Activated T-cell treated with anti-CD3 and anti-CD28 coated beads for 24 hours (primary cell): Measurements from ENCODE around the gene ZNF101.

Source experiments
- DNase-seq: peaks from one replicate; pipeline ENCODE4 v3.0.0-alpha.2; 2020; ENCODE audit warnings: low read depth

ZNF101 gene

GRCh38 chr19:19642506-19643157 lies 26.0 kb upstream of the ZNF101 start:
- DNase-seq, result peak; percentile 38

- DNase-seq, result peak; percentile 77
Measured at GRCh38 chr19:19643158-19644053, 25.2 kb upstream of the ZNF101 start, which contains the start of gene GMIP. Gene GMIP, minus strand, starts transcription at chr19:19643657. Its CDS starts 128 bp downstream, at chr19:19643529.

GRCh38 chr19:19644054-19644388 lies 24.6 kb upstream of the ZNF101 start:
- no peak for DNase-seq

DNA sequence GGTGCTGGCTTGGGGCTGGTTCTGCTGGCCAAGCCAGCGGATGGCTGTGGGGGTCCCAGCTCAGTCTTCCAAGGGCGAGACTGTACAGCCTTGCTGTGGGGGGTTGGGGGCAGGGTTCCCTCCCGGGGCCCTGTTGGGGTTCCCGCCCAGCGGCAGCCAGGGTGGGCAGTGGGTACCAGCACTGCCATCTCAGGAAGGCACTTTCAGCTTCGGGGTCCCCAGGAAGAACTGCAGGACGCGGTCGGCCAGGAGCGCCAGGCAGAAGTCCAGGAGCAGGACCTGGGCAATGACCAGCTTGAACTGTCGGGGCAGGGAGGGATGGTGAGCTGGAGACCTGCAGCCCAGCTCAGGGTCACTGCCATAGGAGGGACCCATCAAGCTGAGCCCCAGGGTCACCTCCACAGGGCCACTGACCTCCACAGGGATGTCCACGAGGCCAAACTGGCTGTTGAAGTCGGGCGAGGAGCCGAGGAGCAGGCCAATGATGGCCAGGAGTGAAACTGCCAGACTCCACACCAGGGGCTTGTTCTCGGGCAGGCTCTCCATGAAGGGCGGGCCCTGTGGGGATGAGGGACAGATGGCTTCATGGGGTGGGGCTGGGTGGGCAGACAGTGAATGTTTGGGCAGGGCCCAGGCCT lies 23.3 kb upstream of the ZNF101 start:
- no peak for DNase-seq

DNA sequence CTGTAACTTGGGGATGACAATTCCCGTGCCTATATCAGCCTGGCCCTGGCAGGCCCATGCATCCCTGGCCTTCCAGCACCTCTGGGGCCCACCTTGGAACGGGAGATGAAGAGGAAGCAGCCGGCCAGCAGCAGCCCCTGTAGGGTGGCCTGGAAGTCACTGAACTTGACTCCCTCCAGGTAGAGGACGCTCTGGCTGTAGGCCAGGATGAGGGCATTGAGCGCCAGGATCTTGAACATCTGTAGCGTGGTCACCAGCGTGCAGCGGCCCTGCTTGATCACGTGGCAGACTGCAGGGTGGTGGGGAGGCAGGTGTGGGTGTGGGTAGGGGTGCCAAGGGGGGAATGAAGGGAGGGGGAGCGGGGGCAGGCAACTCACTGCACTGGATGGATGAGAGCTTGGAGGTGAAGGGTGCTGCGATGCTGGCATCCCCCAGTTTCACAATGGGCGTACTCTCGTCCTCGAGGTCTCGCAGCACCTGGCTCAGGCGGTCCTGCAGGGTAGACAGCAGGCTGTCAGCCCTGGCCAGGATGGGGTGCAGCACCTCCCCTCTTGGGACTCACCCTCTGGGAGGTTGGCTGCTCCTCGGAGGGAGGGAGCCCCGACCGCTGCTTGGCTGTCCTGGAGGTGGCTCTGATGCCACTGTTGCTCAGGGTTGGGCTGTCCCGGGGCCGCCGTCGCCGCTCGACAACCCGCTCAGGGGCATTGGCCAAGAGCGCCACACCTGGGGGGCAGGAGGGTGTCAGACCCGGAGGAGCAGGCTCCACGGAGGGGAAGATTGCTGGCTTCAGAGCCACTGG lies 21.4 kb upstream of the ZNF101 start:
- no peak for DNase-seq

- no peak for DNase-seq
Measured at GRCh38 chr19:19649155-19649554, 19.5 kb upstream of the ZNF101 start.

DNA sequence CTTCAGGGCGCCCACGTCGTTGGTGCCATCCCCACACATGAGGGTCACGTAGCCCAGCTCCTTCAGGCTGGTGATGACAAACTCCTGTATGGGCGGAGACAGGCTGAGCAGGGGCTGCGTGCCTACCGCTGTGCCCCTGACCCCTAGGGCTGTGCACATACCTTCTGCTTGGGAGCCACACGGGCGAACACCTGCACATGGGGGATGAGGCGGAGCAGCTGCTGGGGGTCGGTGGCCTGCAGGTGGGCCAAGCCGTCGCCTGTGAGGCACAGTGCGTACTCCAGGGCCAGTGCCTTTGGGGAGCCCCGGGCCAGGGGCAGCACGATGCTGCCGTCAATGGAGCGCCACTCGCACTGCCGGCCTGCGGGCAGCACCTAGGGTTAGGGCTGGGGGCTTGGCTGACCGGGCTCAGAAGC lies 19.1 kb upstream of the ZNF101 start:
- DNase-seq, result no peak

DNA sequence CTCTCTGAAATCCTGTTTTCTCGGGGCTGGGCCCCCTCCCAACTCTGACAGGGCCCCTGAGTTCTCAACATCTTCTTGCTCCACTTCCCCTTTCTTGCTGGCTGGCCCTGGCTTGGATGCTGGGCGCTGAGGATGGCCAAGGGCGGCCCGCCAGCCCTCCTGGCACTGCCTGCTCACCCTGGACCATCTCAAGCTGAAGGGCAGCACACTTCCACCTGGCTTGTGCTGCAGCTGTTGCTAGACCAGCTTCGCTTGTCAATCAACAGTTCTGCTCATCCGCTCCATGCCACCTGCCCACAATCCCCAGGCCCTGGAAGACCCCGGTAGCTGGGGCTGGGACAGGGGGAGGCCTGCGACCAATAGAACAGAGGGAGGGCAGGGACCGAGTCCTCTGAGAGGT lies 18.3 kb upstream of the ZNF101 start:
- DNase-seq, result no peak

DNA sequence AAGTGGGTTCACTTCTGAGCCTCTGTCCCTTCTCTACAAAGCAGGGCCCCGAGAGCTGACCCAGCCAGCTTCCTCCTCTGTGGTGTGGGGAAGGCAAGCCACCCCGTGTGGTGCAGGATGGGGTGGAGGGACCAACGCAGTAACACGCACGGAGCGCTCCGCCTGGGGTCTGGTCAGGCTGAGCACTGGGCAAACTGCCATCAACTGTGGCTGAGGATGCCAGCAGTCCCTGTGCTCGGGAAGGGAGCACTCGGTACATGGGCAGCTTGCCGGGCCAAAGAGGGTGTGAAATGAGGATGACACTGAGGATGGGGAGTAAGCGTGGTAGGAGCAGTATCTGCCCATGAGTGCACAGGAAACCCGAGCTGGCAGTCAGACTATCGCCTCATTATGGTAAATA lies 17.6 kb upstream of the ZNF101 start:
- no peak for DNase-seq

DNA sequence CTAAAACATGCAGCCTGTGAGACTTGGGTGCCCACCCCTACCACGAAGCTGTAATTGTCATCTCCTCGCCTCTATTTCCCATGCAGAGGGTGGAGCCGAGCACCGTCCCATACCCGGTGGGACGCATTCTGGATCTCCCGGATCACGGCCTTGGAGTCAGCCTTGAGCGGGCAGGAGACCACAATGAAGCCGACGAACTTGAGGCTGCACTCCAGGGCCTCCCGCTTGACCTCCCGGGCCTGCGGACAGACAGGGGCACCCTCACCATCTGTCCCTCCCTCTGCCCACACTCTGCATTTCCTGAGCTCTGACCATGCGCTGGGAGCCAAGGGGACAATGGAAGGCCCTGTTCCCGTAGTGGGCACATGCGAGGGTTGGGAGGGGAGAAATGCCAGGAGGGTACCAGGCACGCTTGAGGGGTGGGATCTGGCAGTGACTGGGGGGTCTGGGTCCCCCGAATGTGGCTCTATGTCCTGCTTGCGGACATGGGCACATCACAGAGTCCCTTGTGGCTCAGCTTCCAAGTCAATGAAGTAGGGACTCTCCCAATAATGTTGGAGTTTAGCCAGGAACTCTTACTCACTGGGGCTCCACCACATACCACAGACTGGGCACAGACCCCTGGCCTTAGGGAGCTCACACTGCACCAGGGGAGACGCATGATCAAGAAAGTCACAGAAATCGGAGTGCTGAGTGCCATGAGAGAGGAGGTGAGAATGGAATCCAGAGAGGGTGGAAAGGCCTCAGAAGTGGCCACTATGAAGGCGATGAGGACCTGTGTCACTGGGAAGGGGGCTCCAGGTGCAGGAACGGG lies 15.9 kb upstream of the ZNF101 start:
- DNase-seq, result no peak

- DNase-seq, result no peak
Measured at GRCh38 chr19:19653597-19654147, 15.0 kb upstream of the ZNF101 start.

DNA sequence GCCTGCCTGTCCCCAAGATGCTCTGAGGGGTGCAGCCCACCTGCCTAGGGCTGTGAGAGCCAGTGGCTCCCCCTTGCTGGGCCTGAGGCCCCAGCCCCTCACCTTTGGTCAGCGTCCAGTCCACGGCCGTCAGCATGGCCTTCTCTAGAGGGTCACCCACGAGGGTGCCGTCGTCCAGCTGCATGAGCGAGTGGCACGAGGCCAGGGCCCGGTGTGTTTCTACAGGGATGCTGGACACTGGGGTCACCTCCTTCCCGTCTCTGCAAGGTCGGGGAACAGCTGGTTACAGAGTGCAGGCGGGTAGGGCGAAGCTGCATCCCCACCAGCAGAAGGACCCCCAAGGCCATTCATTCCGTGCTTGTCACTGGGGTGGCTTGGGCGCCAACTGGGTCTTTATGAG lies 14.2 kb upstream of the ZNF101 start:
- DNase-seq, result no peak

GRCh38 chr19:19655051-19655594 lies 13.5 kb upstream of the ZNF101 start:
- no peak for DNase-seq

DNA sequence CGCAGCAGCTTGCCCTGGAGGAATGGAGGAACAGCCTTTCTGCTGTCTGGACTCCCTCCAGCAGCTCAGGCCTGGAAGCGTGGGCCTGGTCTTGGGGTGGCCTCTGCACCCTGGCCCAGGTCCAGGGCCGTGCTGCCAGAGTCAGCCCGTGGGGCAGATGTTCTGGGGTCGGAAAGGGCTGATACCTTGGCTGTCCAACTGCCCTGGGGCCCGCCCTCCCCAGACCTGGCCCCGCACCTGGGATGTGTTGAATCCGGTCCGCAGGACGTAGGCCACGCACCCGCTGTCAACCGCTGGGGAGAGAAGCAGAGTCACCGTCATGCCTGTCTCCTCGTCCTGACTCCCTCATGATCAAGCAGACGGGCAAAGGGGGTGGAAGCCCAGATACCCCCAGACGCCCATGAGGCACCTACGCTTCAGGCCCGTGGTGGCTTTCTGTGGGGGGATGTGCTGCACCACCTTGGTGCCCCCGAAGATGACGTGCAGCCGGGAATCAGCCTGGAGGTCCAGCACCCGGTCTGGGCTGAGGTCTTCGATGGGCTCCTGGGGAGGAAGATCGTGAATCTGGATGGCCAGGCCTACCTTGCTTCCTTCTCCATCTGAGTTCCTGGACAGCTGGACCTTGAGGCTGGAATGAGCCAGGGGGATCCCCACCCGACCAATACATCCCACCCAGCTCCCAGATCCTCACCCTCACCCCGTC lies 12.8 kb upstream of the ZNF101 start:
- DNase-seq, result no peak

DNA sequence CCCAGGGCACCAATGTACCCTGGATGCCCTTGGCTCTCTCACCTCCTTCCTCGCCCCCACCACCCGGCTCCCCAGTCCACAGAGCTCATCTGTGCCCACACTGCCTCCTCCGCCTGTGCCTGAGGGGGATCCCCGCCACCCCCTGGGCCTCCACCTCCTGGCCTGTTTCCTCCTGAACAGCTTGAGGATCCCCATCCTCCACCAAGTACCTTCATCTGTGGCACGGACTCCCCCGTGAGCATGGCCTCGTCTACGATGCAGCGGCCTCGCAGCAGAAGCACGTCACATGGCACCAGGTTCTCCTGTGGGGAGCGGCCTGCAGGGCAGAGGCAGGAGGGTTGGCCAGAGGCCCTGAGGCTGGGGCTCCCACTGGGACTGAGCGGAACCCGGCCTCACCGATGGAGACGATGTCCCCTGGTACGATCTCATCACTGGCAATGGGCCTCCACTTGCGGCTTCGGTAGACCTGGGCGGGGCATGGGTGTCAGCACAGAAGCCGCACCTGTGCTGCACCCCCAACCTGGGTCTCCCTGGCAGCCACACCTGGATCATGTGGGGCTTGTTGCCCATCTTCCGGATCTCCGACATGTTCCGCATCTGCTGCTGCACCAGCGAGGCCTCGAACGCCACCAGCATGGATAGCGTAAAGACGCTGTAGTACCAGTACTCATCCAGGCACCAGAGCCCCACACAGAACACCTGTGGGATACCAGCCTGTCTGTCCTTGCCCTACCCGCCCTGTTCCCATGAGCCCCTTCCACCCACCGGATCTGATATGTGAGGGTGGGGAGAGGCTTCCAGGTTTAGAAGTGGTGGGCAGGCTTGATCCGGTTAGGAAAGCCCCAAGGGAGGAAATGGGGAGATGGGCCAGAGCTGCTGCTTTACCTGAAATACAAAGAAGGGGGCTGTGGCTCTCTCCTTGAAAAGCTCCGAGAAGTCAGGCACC lies 11.9 kb upstream of the ZNF101 start:
- no peak for DNase-seq

DNA sequence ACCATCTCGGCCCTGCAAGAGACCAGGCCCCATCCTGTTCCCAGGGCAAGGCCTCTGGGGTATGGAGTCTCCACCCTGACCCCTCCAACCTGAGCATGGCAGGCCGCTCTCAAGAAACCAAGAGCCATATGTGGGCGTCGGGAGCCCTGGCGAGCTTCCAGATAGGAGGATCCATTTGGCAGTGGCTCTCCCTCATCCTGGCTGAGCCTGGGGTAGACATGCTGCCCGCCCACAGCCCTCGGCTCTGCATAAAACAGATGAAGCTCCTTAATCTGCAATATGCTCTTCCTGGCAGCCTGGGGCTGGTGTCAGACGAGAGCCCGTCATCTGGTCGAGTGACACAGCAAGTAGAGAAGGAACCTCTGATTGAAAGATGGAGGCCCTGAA lies 11.2 kb upstream of the ZNF101 start:
- DNase-seq, result no peak

DNA sequence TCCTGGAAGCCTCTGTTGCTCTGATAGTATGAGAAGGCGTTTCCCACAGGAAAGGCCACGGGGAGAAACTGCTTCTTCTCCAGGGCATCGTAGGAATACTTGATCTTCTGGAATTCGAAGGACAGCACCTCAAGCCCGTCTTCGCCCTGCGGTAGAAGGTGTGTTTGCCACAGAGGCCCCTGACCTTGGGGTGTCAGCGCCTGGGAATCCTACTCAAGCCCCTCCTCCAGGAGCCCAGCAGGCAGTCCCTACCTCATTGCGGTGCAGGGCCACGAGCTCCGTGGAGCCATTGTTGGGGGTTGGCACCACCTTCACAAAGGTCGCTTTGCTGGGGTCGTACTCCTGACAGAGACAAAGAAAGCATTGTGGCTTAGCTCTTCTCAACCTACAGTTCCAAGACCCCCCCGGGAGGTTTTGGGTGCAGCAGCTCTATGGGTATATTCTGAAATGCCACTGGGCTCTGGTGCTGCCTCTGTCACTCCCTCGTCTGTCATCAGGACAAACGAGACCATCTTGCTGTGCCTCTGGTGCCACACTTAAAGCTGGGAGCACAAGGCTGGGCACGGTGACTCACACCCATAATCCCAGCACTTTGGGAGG lies 8.9 kb upstream of the ZNF101 start:
- no peak for DNase-seq

- no peak for DNase-seq
Measured at GRCh38 chr19:19661141-19661674, 7.4 kb upstream of the ZNF101 start.
